Astrocyte of the cerebellum (primary cell): ENCODE results near the gene MUS81.

Source experiments
- DNase-seq: peaks from one replicate; pipeline ENCODE4 v3.0.0-alpha.2; 2011; ENCODE audit warnings: low read depth
- H3K4me3 ChIP-seq: 2 replicates; pipeline ENCODE4 v1.5.1; 2011; ENCODE audit warnings: mild to moderate bottlenecking, low read depth, low read length, moderate library complexity
- in situ Hi-C: cut with HindIII; loops from 2 replicates; pipeline ENCODE4 v1.10.0; 2017; ENCODE audit warnings: low sequenced_read_pairs
- TF ChIP-seq, protein P1 (sequence below): IDR thresholded peaks from 2 replicates; pipeline ENCODE4 v1.5.1; 2012; ENCODE audit warnings: low read length, low read depth, moderate library complexity, mild to moderate bottlenecking; ENCODE audit errors: missing control alignments

The MUS81 gene

DNA sequence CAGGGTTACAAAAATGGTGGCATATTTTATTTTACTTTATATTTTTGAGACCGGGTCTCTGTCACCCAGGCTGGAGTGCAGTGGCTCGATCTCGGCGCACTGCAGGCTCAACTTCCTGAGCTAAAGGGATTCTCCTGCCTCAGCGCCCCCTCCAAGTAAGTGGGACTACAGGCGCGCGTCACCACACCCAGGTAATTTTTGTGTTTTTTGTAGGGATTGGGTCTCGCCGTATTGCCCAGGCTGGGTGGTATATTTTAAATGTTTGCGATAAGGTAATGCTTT lies 40.6 kb downstream of the MUS81 start:
- TF ChIP-seq, protein P1, sequence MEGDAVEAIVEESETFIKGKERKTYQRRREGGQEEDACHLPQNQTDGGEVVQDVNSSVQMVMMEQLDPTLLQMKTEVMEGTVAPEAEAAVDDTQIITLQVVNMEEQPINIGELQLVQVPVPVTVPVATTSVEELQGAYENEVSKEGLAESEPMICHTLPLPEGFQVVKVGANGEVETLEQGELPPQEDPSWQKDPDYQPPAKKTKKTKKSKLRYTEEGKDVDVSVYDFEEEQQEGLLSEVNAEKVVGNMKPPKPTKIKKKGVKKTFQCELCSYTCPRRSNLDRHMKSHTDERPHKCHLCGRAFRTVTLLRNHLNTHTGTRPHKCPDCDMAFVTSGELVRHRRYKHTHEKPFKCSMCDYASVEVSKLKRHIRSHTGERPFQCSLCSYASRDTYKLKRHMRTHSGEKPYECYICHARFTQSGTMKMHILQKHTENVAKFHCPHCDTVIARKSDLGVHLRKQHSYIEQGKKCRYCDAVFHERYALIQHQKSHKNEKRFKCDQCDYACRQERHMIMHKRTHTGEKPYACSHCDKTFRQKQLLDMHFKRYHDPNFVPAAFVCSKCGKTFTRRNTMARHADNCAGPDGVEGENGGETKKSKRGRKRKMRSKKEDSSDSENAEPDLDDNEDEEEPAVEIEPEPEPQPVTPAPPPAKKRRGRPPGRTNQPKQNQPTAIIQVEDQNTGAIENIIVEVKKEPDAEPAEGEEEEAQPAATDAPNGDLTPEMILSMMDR: no peak
- no peak for DNase-seq
- in situ Hi-C loops: no loop called here

DNA sequence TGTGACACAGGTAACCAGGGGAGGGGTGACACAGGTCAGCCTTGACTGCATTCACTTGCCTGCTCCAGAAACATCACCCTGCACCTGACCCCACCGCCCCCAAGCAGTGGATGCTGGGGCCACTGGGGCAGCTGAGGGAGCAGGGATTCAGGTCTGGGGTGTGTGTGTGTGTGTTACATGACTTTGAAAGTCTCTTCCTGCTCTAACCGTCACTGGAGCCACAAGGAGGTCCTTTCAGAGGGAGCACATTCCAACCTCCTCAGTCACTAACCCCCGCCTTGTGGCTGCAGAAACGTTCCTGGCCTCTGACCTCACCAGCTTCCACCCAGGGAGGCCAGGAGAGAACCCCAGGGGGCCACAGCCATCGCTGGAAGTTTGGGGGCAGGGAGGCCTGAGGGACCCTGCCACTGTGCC lies 42.8 kb downstream of the MUS81 start:
- H3K4me3 ChIP-seq: no peak overlapping the region
- in situ Hi-C loops: no loop called here
- DNase-seq: no peak
- TF ChIP-seq, protein P1: no peak

More for the DNA sequence above, 40.6 kb downstream of the MUS81 start:
- peak overlapping the region; percentile 70 for H3K4me3 ChIP-seq

DNA sequence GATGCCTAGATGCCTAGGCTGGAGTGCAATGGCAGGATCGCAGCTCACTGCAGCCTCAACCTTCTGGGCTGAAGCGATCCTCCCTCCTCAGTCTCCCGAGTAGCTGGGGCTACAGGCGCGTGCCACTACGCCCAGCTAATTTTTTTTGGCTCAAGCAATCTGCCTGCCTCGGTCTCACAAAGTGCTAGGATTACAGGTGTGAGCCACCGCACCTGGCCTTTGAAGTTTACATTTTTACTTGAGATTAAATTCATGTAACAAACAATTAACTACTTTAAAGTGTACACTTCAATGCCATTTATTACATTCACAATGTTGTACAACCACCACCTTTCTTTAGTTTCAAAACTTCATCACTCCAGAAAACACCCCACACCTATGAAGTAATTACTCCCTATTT lies 43.5 kb downstream of the MUS81 start:
- DNase-seq: no peak
- TF ChIP-seq, protein P1: no peak
- no peak overlapping the region for H3K4me3 ChIP-seq
- in situ Hi-C loops: no loop called here

DNA sequence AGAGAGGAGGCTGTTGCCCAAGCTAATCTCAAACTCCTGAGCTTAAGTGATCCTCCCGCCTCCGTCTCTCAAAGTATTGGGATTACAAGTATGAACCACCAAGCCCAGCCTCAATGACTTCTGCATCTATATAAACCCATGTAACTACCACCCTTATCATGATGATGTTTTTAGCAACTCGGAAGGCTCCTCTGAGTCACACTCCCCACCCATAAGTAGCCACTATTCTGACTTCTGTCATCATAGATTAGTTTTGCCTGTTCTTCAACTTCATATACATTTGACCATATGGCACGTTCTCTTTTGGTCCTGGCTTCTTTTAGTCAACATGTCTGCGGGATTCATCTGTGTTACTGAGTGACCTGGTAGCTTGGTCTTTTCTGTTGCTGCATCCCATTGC lies 46.4 kb downstream of the MUS81 start:
- in situ Hi-C loops: no loop called here
- TF ChIP-seq, protein P1: no peak
- H3K4me3 ChIP-seq: no peak overlapping the region
- DNase-seq: no peak

DNA sequence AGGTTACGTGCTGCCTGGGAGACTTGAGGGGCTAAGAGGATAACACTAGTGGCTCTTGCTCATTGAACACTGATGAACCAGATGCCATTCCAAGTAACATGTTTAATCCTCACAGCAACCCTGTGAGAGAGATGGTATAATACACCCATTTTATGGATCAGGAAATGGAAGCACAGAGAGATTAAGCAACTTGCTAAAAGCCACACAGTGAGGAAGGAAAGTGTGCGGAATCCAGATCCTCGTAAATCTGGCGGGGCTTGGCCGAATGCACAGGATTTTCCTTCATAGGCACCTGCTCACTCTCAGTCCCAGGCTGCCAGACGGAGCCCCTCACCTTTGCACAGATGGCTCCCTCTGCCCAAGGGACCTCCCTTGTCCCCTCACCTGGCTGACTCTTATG lies 47.6 kb downstream of the MUS81 start:
- H3K4me3 ChIP-seq: no peak overlapping the region
- TF ChIP-seq, protein P1: no peak
- in situ Hi-C loops: no loop called here
- DNase-seq: no peak

DNA sequence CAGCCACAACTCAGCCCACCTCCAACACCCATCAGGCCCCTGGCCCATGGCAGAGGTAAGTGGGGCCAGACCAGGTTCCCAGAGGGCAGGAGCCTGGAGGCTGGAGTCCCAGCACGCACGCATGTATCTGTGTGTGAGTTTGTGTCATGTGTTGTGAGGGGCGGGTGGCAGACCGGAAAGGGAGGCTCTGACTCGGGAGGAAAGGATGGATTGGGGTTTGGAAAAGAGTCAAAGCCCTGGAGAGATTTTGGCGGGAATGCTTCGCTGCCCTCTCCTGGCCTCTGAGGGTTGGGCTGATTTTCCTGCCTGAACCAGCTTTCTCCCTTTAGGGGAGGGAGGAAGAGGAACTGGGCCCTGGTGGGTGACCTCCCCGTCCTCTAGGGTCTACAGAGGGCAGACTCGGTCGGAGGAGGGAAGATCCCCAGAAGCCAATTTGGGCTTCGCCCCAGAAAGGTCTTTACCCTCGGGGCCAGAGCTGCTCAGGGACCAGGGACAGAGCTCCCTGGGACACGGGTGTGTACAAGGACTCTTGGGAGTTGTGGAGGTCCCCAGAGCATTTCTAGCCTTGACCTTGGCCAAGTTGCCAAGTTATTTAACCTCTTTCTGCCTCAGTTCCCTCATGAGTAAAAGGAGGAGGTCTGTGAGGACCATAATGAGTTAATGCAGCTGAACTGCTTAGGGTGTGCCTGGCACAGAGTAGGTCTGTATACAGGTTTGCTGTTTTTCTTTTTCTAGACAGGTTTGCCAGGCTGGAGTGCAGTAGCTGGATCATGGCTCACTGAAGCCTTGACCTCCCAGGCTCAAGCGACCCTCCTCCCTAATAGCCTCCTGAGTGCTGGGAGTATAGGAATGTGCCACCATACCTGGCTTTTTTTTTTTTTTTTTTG lies 51.7 kb downstream of the MUS81 start:
- in situ Hi-C loops: no loop called here
- DNase-seq: no peak
- H3K4me3 ChIP-seq: no peak overlapping the region
- TF ChIP-seq, protein P1: peak; percentile 23

DNA sequence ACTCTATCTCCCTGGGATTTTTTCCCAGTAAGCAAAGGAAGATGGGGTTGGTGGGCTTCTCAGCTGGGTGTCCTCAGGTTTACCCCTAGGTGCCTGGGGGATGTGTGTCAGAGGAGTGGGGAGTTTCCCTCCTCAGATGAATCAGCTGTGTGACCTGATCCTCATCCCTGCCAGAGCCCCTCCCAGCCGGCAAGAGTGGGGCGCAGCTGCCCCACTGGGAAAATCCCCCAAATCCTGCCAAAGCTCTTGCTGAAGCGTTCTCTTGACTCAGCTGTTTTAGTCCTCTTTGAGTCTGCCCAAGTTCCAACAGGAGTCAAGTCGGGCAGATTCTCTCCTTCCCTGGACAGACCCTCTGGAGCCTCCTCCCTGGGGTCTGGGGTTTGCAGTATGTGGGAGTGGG lies 52.6 kb downstream of the MUS81 start:
- TF ChIP-seq, protein P1: no peak
- in situ Hi-C loops: no loop called here
- H3K4me3 ChIP-seq: no peak overlapping the region
- DNase-seq: no peak
